HG02588 (cell line): ENCODE measurements around the gene CLIP4.

Experiments
- ATAC-seq: cut with Tn5 transposase; IDR thresholded peaks from one replicate; pipeline ENCODE4 v1.9.1; 2021; ENCODE audit warnings: mild to moderate bottlenecking, moderate library complexity; ENCODE audit not compliant: unreplicated experiment

CLIP4 gene

GRCh38 chr2:29129586-29130281 is 14.5 kb downstream of the CLIP4 start:
- no peak for ATAC-seq

GRCh38 chr2:29130295-29130694 is 15.1 kb downstream of the CLIP4 start:
- no peak for ATAC-seq

GRCh38 chr2:29134933-29135332 is 19.7 kb downstream of the CLIP4 start:
- no peak for ATAC-seq

- ATAC-seq: no peak
Measured at GRCh38 chr2:29139152-29139551, 23.9 kb downstream of the CLIP4 start.

GRCh38 chr2:29139731-29140130 is 24.5 kb downstream of the CLIP4 start:
- no peak for ATAC-seq

- no peak for ATAC-seq
Measured at GRCh38 chr2:29143657-29144056, 28.4 kb downstream of the CLIP4 start.

GRCh38 chr2:29146197-29146596 is 31.0 kb downstream of the CLIP4 start:
- no peak for ATAC-seq

GRCh38 chr2:29147963-29148362 is 32.7 kb downstream of the CLIP4 start:
- ATAC-seq: no peak

- ATAC-seq: no peak
Measured at GRCh38 chr2:29154610-29155009, 39.4 kb downstream of the CLIP4 start.

GRCh38 chr2:29155578-29155977 is 40.4 kb downstream of the CLIP4 start:
- ATAC-seq: no peak

GRCh38 chr2:29157131-29157530 is 41.9 kb downstream of the CLIP4 start:
- no peak for ATAC-seq

GRCh38 chr2:29159125-29159524 is 43.9 kb downstream of the CLIP4 start:
- no peak for ATAC-seq

- no peak for ATAC-seq
Measured at GRCh38 chr2:29160184-29160583, 45.0 kb downstream of the CLIP4 start.

- no peak for ATAC-seq
Measured at GRCh38 chr2:29162204-29162928, 47.2 kb downstream of the CLIP4 start.

- ATAC-seq: no peak
Measured at GRCh38 chr2:29164091-29164846, 49.1 kb downstream of the CLIP4 start.

- no peak for ATAC-seq
Measured at GRCh38 chr2:29165362-29166241, 50.4 kb downstream of the CLIP4 start.

- ATAC-seq: no peak
Measured at GRCh38 chr2:29166242-29167039, 51.2 kb downstream of the CLIP4 start.

GRCh38 chr2:29174937-29175336 is 59.7 kb downstream of the CLIP4 start:
- no peak for ATAC-seq

- ATAC-seq: no peak
Measured at GRCh38 chr2:29175338-29175737, 60.1 kb downstream of the CLIP4 start.

GRCh38 chr2:29182334-29182733 is 67.1 kb downstream of the CLIP4 start:
- no peak for ATAC-seq
